ENCODE data around the gene LCE7A.
A peak's percentile ranks its signal among the peaks of the same experiment; 100 is the strongest.

LCE7A gene, protein sequence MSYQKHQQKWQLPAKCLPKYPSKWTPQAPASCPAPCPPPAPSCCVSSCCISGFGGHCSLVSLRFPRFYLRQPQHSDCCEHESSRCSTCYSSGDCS
- total RNA-seq, result 0 reads per million in 2 donors

DNA sequence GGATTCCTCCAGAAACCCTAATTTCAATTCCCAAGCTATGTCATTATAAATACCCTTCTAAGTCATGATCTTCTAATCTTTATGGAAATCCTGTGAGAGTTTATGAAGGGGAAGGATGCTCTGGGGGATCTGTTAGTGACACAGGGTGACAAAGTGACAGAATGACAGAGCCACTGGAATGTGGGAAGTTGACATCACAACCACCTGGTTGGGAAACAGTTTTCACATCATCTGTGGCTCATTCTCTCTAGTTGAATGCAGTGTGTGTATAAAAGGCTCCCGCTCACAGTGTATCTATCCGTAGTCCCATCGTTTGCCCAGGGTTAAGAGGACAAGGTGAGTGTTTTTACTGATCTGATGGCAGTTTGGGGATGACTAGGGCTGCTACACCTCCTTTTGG is at the start of gene LCE7A:
Gene LCE7A (plus strand): TSS at position 301 of the 400 bp plus-strand sequence. CDS start 702 bp downstream, outside the sequence.
- DNase-seq, result no peak

DNA sequence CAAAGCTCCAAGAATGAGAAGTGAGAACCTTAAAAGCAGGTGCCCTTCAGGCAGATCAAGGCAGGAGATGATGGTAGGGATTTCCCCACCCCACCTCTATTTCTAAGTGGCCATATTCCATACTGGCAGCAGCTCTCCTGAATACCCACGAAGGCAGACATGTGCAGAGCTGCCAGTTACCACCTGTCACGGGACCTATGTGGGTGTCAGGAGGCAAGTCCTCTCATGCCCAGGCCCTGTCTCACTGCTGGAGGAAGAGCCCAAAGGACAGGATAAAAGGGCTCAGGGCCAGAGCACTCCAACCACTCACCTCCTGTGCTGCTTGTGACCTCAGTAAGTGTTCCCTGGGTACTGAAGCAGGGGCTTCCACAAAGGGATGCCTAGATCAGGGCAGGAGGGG is 48.7 kb upstream of the LCE7A start:
- no peak for DNase-seq

GRCh38 chr1:152811671-152812070 is 48.1 kb upstream of the LCE7A start, which contains the start of gene LCE1B:
Gene LCE1B (plus strand): TSS chr1:152811971. CDS start chr1:152812447, 476 bp downstream.
- DNase-seq, result no peak

DNA sequence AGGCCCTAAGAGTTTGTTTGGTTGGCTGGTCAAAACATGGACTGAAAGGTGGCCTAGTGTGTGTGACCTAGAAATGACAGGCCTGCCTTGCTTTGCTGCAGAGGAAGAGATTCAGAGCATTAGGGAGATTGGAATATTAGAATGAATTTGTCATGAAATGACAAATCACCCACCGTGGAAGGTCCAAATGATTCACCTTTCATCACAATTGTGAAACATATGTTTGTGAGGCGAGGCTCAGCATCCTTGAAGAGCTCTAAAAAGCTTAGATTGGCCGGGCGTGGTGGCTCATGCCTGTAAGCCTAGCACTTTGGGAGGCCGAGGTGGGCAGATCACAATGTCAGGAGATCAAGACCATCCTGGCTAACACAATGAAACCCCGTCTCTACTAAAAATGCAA is 42.5 kb upstream of the LCE7A start:
- no peak for DNase-seq

DNA sequence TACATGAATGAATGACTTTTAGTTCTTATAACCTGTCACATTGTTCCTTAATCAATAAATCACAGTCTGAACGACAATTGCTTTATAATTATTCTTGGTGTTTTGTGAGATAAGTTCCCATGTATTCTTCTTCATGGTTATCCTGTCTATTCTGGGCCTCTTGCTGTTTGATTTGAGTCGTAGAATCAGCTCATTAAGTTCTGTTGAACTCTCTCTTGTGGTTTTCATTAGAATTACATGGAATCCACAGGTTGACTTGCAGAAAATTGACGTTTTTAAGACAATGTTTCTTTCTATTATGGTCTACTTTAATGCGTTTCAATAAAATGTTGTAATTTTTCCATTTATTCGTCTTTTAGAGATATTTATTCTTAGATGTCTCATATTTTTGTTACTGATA is 36.5 kb upstream of the LCE7A start:
- no peak for DNase-seq

DNA sequence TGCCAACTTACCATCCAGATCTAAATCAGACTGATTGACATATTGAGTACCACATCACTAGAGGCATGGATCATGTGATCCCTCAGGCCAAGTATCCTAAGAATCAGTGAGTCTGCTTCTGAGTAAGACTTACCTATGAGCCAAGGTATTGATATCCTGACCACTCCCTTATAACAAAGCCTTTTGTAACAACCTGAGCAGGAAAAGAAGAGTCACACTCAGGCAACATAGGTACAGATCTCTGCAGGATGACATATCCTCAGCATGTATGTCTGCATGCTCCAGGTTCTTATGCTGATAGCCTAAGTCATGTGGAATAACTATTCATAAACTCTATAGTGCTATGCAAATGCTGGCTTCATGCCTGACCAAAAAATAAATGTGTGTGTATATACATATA is 34.8 kb upstream of the LCE7A start:
- DNase-seq, result no peak

DNA sequence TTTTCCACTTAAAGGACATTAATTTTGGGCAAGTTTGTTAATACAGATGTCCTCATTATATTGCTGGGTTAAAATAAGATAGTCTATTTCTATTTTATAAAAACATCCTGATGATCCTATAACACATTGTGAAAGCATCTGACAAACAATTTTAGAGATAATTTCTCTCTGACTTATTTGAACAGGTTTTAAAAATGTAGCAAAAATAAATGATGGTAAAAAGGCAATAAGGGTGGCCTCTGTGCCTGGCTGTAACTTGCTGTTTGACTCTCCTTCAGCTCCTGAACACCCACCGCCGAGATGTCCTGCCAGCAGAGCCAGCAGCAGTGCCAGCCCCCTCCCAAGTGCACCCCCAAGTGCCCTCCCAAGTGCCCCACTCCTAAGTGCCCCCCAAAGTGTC is 32.6 kb upstream of the LCE7A start, which contains the start of gene LCE1A:
Gene LCE1A (plus strand): TSS at position 301 of the 400 bp plus-strand sequence. CDS start 0 bp downstream, at position 301.
- no peak for DNase-seq

DNA sequence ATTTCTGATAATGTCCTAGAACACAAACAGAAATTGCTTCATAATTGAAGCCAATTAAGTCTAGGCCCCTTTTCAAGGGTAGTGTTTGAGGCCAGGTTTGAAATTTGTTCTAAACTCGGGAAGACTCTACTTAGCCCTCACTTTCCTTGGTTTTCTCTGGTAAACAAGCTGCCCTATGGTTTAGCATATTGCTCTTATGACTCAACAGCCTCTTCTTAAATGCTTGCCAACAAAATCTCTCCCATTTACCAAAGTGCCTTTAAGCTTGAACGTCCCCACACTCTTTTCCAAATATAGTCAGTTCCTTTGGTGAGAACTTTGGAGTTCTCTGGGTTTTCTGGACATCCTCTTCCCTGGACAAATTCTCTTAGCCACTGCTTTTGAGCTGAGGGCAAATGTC is 22.9 kb upstream of the LCE7A start:
- DNase-seq, result no peak

- DNase-seq, result no peak
Observed at GRCh38 chr1:152842556-152842955, 17.2 kb upstream of the LCE7A start, which contains the start of gene LCE6A. Gene LCE6A (plus strand): TSS chr1:152842856. CDS start chr1:152843521, 665 bp downstream.

- no peak for DNase-seq
Observed at GRCh38 chr1:152855661-152856060, 4.1 kb upstream of the LCE7A start.

- no peak for DNase-seq
Observed at GRCh38 chr1:152858062-152858461, 1.7 kb upstream of the LCE7A start.

- no peak for DNase-seq
Observed at GRCh38 chr1:152860129-152860528, 333 bp downstream of the LCE7A start.

GRCh38 chr1:152861374-152861773 is 1.6 kb downstream of the LCE7A start:
- no peak for DNase-seq

DNA sequence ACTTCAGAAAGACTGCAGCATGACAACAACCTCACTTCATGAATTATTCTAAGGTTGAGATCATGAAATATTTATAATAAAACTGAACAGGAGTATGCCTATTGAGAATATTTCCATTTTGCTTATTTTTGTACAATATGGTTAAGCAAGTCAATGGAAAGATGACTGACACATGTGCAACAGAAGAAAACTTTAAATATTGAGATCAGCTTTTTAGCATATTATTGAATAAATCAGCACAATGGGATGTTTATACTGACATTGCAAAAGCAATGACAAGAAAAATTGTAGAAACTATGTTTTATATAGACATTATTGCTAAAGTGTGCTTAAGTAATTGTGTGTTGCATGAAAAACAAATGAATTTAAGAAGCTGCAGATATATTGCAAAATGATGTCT is 4.6 kb downstream of the LCE7A start:
- no peak for DNase-seq

GRCh38 chr1:152866321-152866720 is 6.5 kb downstream of the LCE7A start:
- no peak for DNase-seq

DNA sequence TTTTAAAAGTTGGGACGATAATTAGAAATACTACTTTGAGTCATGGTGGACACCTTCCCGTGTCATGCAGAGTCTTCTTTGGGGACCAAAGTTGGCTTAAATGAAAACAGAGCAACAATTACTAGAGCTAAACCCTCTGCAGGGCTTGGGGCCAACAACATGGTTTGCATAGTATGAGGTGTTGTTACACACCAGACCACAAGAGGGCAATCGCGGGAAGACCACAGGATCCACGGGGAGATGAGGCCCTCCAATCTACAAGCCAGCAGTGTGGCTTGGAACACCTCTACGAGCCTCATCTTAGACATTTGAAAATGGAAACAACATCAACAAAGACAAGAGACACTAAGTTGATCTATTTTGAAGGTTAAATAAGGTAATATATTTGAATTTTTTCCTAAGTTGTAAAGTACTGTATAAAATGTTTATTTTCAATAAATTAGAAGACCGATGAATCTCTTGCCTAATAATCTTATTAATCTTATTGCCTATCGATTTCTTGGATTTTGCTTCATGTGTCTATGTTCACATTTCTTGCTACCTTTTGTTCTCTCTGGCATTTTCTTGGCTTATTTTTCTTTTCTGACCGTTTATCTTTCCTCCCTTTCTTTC is 10.1 kb downstream of the LCE7A start:
- DNase-seq, result peak; percentile 17

GRCh38 chr1:152870831-152871730 is 11.3 kb downstream of the LCE7A start:
- DNase-seq, result no peak

DNA sequence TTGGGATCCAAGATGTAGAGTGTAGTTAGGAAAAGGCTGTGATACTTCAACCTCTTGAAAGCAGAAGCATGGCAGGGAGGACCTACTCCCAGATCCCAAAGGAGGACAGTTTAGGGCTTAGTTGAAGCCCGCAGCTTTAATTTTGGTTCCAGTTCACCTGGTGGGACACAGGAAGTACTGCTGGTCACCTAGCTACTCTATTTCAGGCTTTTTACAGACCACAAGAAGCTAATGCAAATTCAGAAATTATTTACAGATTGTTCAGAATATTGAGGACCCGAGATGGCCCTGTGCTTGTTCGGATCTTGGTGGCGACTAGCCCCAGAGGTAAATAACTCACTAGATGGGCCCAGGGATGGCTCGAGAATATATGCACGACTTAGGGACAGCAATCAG is 11.9 kb downstream of the LCE7A start:
- DNase-seq, result no peak

DNA sequence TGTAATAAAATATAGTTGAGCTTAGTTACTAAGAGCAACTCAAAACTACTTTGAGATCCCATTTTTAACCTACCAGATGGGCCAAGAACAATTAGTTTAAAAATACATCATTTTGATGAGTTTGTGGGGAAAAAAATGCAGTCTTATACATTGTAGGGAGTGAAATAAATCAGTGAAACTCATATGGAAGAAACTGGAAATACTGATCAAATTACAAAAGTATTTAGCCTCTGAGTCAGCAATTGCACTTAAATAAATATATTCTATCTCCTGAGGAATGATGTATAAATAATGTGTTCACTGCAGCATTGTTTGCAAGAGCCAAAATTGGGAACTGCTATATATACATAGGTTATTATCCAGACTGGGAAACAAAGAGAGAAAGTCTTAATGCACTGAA is 13.7 kb downstream of the LCE7A start:
- DNase-seq, result no peak

- DNase-seq, result no peak
Observed at GRCh38 chr1:152876827-152877226, 17.0 kb downstream of the LCE7A start.

GRCh38 chr1:152878042-152878441 is 18.2 kb downstream of the LCE7A start, which contains the start of gene SMCP:
Gene SMCP (plus strand): TSS chr1:152878322. CDS start chr1:152884423, 6,101 bp downstream.
- DNase-seq, result no peak

- no peak for DNase-seq
Observed at GRCh38 chr1:152879559-152880198, 19.9 kb downstream of the LCE7A start.

DNA sequence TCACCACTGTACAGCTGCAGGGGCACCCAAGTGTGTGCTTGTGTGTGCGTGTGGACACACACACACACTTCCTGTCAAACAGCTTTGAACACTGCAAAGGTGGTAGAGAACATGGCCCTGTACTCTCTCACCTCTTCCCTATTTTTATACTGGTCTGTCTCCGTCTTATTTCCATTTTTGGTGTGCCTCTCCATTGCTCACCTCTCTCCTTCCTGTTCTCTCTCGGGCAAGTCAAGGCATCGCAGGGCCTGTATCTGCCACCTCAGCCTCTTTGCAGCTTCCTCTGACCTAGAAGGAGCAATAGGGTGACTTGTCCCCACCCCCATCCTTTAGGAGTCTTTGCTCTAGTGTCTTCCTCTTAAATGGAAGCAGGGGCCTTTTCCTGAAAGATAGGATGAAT is 20.5 kb downstream of the LCE7A start:
- no peak for DNase-seq

All from T-helper 9 cell (primary cell).